Endothelial cell of umbilical vein (primary cell): Measurements from ENCODE around the gene B4GALT6. TPM values are rescaled to one million over a fixed set of nuclear protein-coding genes. Genes with fewer than 3 reads are reported as not detected.

Source experiments
- BruUV-seq: library from RNA; stranded (reverse); fragments of 400-500 nt; replicated peaks from 2 replicates; lab custom pipeline; 2021; lab: Mats Ljungman, UMichigan
- CTCF ChIA-PET: fragments of 300-600, 350-600 bp; sonication (Branson Sonifier 250); formaldehyde crosslinking; loops from one replicate; lab custom pipeline; 2021; ENCODE audit warnings: antibody characterized with exemption, inconsistent platforms; lab: Charles Lee
- POLR2A ChIA-PET: fragments of 300-600, 350-600 bp; sonication (Branson Sonifier 250); formaldehyde crosslinking; loops from one replicate; lab custom pipeline; 2021; ENCODE audit warnings: antibody characterized with exemption, inconsistent platforms; lab: Charles Lee
- DNase-seq: peaks from one replicate; pipeline ENCODE4 v3.0.0-alpha.2; 2011; ENCODE audit warnings: low read depth, low spot score
- FAIRE-seq: peaks from 2 replicates; lab custom pipeline; 2011; peaks lifted over from hg19 to GRCh38; lab: Jason Lieb, UNC
- H2AFZ ChIP-seq: 2 replicates; pipeline ENCODE4 v1.6.0; 2012; ENCODE audit warnings: low read depth, low read length, control low read depth, inconsistent platforms
- H3K27ac ChIP-seq: 2 replicates; pipeline ENCODE4 v1.5.1; 2011; ENCODE audit warnings: low read depth, mild to moderate bottlenecking, control low read depth, low read length, moderate library complexity; ENCODE audit not compliant: insufficient read depth
- H3K27me3 ChIP-seq, 2 experiments: 2 replicates each; pipeline versions ENCODE4 v1.6.0 to v1.6.1; 2011; ENCODE audit warnings: low read length in 2 of 2, mixed read lengths in 1 of 2; ENCODE audit not compliant: control insufficient read depth in 2 of 2, insufficient read depth in 2 of 2
- H3K36me3 ChIP-seq, 2 experiments: 2 replicates in 1 of 2; 3 replicates in 1 of 2; pipeline ENCODE4 v1.5.1; 2011; ENCODE audit warnings: low read length in 2 of 2, mild to moderate bottlenecking in 1 of 2, moderate library complexity in 1 of 2; ENCODE audit not compliant: control insufficient read depth in 2 of 2, insufficient read depth in 2 of 2; ENCODE audit errors: extremely low read depth in 1 of 2
- H3K4me1 ChIP-seq: 3 replicates; pipeline ENCODE4 v1.5.1; 2011; ENCODE audit warnings: mild to moderate bottlenecking, low read length; ENCODE audit not compliant: control insufficient read depth, insufficient read depth; ENCODE audit errors: extremely low read depth
- H3K4me2 ChIP-seq: 2 replicates; pipeline ENCODE4 v1.6.1; 2011; ENCODE audit warnings: low read length, control low read depth, mixed read lengths; ENCODE audit not compliant: insufficient read depth
- H3K4me3 ChIP-seq, 3 experiments: fragments of 200-600 bp in 1 of 3; sonication (generic), shearing (Covaris generic) in 1 of 3; replicated peaks in 1 of 3; 2 replicates each; pipeline ENCODE4 v1.5.1; 2011 to 2016; ENCODE audit warnings: control low read depth in 3 of 3, low read length in 3 of 3, mild to moderate bottlenecking in 2 of 3, inconsistent platforms in 1 of 3, low read depth in 1 of 3, moderate library complexity in 1 of 3; ENCODE audit not compliant: insufficient read depth in 1 of 3
- H3K79me2 ChIP-seq: 2 replicates; pipeline ENCODE4 v1.6.0; 2012; ENCODE audit warnings: low read length, inconsistent platforms; ENCODE audit not compliant: control insufficient read depth, insufficient read depth
- H3K9ac ChIP-seq: replicated peaks from 2 replicates; pipeline ENCODE3; 2011; ENCODE audit warnings: low read length, control low read depth; ENCODE audit not compliant: insufficient read depth; ENCODE audit errors: extremely low read depth
- H3K9me1 ChIP-seq: replicated peaks from 3 replicates; pipeline ENCODE4 v1.6.0; 2011; ENCODE audit warnings: mild to moderate bottlenecking, low read length; ENCODE audit not compliant: control insufficient read depth, insufficient read depth; ENCODE audit errors: extremely low read depth
- H3K9me3 ChIP-seq: replicated peaks from 2 replicates; pipeline ENCODE4 v1.5.1; 2012; ENCODE audit warnings: low read length, inconsistent platforms; ENCODE audit not compliant: control insufficient read depth, insufficient read depth
- H4K20me1 ChIP-seq: replicated peaks from 2 replicates; pipeline ENCODE3; 2011; ENCODE audit warnings: mild to moderate bottlenecking, low read length; ENCODE audit not compliant: control insufficient read depth, insufficient read depth; ENCODE audit errors: extremely low read depth
- EZH2 ChIP-seq: IDR thresholded peaks from 2 replicates; pipeline ENCODE4 v1.6.1; 2012; ENCODE audit warnings: borderline replicate concordance, low read depth, mild to moderate bottlenecking, moderate library complexity, low read length, inconsistent platforms; ENCODE audit not compliant: severe bottlenecking
- FOS ChIP-seq: IDR thresholded peaks from 2 replicates; pipeline ENCODE4 v1.6.1; 2011; ENCODE audit warnings: mild to moderate bottlenecking, low read length, moderate library complexity, borderline replicate concordance; ENCODE audit not compliant: insufficient read depth
- GATA2 ChIP-seq: IDR thresholded peaks from 2 replicates; pipeline ENCODE4 v1.7.0; 2011; ENCODE audit warnings: low read depth, mild to moderate bottlenecking, moderate library complexity, mixed read lengths, low read length; ENCODE audit not compliant: insufficient read length, insufficient read depth
- JUN ChIP-seq: IDR thresholded peaks from 2 replicates; pipeline ENCODE4 v1.6.1; 2011; ENCODE audit warnings: borderline replicate concordance, low read depth; ENCODE audit not compliant: insufficient read length, insufficient read depth
- MYC ChIP-seq: IDR thresholded peaks from one replicate; pipeline ENCODE4 v1.6.1; 2011; ENCODE audit warnings: mild to moderate bottlenecking, low read depth, low read length
- POLR2A ChIP-seq: IDR thresholded peaks from 2 replicates; pipeline ENCODE4 v1.6.1; 2012; ENCODE audit warnings: low read depth, mild to moderate bottlenecking, control low read depth, low read length
- POLR2AphosphoS5 ChIP-seq: IDR thresholded peaks from 2 replicates; pipeline ENCODE4 v1.6.1; 2012; ENCODE audit warnings: low read depth, mild to moderate bottlenecking, control low read depth, low read length, moderate library complexity; ENCODE audit not compliant: insufficient read depth
- dilution Hi-C: fragments of 300-500 bp; cut with MboI; formaldehyde crosslinking; loops from one replicate; pipeline ENCODE4 v1.15.0; 2019; ENCODE audit warnings: low sequenced_read_pairs; ENCODE audit not compliant: extremely low pct_ligation_motif_present
- intact Hi-C: fragments of 100-400 bp; cut with micrococcal nuclease; formaldehyde crosslinking; loops from one replicate; pipeline ENCODE4 v1.10.0; 2022
- polyA plus RNA-seq, 4 experiments: library from polyadenylated mRNA; depleted of rRNA in 3 of 4; stranded (reverse) in 3 of 4; unstranded in 1 of 4; fragments of >200 nt; gene quantifications; 2 replicates each; pipeline versions ENCODE4 v1.2.1 to v1.2.3, GENCODE V29; 2011 to 2012; ENCODE audit warnings: missing spikeins in 1 of 4
- total RNA-seq: library from RNA; stranded (reverse); gene quantifications from 2 replicates; pipeline ENCODE4 v1.2.3, GENCODE V29; 2021
- TF ChIP-seq, protein P1 (sequence below), 2 donors: IDR thresholded peaks; 1 replicate in 1 of 2; 2 replicates in 1 of 2; pipeline ENCODE4 v1.5.1; 2011; ENCODE audit warnings: low read length in 2 of 2, mild to moderate bottlenecking in 2 of 2, moderate library complexity in 2 of 2, control low read depth in 1 of 2, inconsistent platforms in 1 of 2, low read depth in 1 of 2; ENCODE audit not compliant: insufficient read depth in 1 of 2; ENCODE audit errors: extremely low read depth in 1 of 2
- TF ChIP-seq, protein P2 (sequence below): IDR thresholded peaks from 2 replicates; pipeline ENCODE4 v1.6.1; 2011; ENCODE audit not compliant: insufficient read depth, insufficient read length

Gene B4GALT6
- total and polyA plus RNA-seq, 2 donors (not counting 3 experiments of a cell fraction or from before 2014, with no cell fraction given) = 3.9 to 24.2 TPM

DNA sequence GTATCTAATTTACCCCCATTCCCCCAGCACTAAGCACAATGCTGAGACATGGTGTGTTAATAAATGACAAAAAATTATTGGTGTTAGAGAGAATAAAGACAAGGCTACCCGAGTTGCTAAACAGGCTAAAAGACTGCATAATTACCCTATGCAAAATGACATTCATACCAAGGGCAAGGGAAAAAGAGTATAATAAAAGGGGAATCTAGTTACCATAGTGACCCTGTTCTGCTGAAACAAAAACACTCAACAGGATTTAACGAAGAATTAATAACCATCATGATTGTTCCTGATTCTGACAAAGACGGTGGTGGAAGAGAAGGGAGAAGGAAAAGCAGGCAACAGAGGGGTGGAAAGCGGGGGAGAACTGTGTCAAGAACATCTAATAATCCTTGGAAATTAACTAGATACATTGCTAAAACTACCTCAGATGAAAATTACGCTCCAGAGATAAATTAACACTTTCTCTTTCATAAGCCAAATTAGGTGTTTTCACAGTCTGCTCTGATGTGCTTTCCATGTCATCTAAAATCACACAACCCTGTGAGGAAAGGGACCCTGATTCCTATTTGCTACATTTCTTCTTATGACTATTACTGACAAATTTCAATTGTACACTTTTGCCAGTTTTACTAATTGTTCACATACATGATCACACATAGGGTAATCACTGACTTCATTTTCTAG is 67.2 kb downstream of the B4GALT6 start:
- Histone ChIP-seq H3K9me3 (no peaks in the 10 kb centered on the region), H3K27ac (no peak overlapping the region), H3K9ac (no peak overlapping the region), H3K27me3 (peaks cover 0 to 2% of the 10 kb centered on the region in 2 experiments), H3K4me2 (no peak overlapping the region), H2AFZ (no peak overlapping the region), H3K9me1 (no peaks in the 10 kb centered on the region), H3K4me1 (no peaks in the 10 kb centered on the region), H3K4me3 (no peak overlapping the region), H3K79me2 (no peaks in the 10 kb centered on the region), H3K36me3 (no peaks in the 10 kb centered on the region), H4K20me1 (no peaks in the 10 kb centered on the region)
- BruUV-seq = no TSS peak
- dilution Hi-C loops (no loop called here), intact Hi-C loops (no loop called here)
- CTCF ChIA-PET = no interaction called here
- TF ChIP-seq POLR2AphosphoS5 (no peak), POLR2A (no peak), FOS (no peak), GATA2 (no peak), MYC (no peak)
- DNase-seq = no peak
- no peak for FAIRE-seq
- POLR2A ChIA-PET = no interaction called here

DNA sequence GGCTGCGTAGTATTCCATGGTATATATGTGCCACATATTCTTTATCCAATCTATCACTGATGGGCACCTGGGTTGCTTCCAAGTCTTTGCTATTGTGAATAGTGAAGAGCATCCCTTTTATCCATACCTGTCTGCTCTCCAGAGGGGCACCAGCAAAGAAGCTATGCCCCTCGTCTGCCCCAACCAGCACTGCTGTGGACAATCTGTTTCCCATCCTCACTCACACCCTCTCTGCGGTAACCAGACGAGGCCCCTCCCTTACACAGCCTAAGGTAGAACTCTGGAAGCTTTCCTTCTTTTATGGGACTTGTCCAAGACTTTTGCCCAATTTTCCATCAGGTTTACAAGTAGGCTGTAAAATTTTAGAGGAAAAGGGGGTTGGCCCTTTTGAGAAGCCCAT is 67.8 kb downstream of the B4GALT6 start:
- intact Hi-C loops (no loop called here), dilution Hi-C loops (no loop called here)
- no peaks in the 10 kb centered on the region for H3K79me2 ChIP-seq
- FAIRE-seq (no peak), DNase-seq (no peak)
- H3K27ac ChIP-seq = no peak overlapping the region
- H3K4me1 ChIP-seq = no peaks in the 10 kb centered on the region
- POLR2A ChIA-PET = no interaction called here
- H2AFZ ChIP-seq = no peak overlapping the region
- no peaks in the 10 kb centered on the region for H3K36me3 ChIP-seq
- H3K4me3 ChIP-seq = no peak overlapping the region
- H3K4me2 ChIP-seq = no peak overlapping the region
- H3K27me3 ChIP-seq = peaks cover 0 to 2% of the 10 kb centered on the region in 2 experiments
- no TSS peak for BruUV-seq
- H3K9me1 ChIP-seq = no peaks in the 10 kb centered on the region
- CTCF ChIA-PET = no interaction called here
- no peaks in the 10 kb centered on the region for H3K9me3 ChIP-seq
- TF ChIP-seq, protein P1, sequence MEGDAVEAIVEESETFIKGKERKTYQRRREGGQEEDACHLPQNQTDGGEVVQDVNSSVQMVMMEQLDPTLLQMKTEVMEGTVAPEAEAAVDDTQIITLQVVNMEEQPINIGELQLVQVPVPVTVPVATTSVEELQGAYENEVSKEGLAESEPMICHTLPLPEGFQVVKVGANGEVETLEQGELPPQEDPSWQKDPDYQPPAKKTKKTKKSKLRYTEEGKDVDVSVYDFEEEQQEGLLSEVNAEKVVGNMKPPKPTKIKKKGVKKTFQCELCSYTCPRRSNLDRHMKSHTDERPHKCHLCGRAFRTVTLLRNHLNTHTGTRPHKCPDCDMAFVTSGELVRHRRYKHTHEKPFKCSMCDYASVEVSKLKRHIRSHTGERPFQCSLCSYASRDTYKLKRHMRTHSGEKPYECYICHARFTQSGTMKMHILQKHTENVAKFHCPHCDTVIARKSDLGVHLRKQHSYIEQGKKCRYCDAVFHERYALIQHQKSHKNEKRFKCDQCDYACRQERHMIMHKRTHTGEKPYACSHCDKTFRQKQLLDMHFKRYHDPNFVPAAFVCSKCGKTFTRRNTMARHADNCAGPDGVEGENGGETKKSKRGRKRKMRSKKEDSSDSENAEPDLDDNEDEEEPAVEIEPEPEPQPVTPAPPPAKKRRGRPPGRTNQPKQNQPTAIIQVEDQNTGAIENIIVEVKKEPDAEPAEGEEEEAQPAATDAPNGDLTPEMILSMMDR (IDR thresholded peaks at IDR 0.05; ENCODE audit: extremely low read depth in 1 of 2, insufficient read depth in 1 of 2, low read depth in 1 of 2, low read length in 2 of 2) = no peak
- no peak for TF ChIP-seq FOS
- TF ChIP-seq POLR2A = no peak
- TF ChIP-seq, protein P2, sequence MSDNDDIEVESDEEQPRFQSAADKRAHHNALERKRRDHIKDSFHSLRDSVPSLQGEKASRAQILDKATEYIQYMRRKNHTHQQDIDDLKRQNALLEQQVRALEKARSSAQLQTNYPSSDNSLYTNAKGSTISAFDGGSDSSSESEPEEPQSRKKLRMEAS = no peak
- TF ChIP-seq GATA2 = no peak
- TF ChIP-seq EZH2 = no peak
- no peak for TF ChIP-seq MYC
- no peak for TF ChIP-seq POLR2AphosphoS5
- TF ChIP-seq JUN = no peak
- H4K20me1 ChIP-seq = no peaks in the 10 kb centered on the region
- H3K9ac ChIP-seq = no peak overlapping the region
